ENCODE measurements around the gene PARPBP.
"Not testable (repeated sequence)": the region's sequence is repeated elsewhere in the genome, so short reads cannot be mapped to it uniquely, and the experiment has no call there.

The PARPBP gene

DNA sequence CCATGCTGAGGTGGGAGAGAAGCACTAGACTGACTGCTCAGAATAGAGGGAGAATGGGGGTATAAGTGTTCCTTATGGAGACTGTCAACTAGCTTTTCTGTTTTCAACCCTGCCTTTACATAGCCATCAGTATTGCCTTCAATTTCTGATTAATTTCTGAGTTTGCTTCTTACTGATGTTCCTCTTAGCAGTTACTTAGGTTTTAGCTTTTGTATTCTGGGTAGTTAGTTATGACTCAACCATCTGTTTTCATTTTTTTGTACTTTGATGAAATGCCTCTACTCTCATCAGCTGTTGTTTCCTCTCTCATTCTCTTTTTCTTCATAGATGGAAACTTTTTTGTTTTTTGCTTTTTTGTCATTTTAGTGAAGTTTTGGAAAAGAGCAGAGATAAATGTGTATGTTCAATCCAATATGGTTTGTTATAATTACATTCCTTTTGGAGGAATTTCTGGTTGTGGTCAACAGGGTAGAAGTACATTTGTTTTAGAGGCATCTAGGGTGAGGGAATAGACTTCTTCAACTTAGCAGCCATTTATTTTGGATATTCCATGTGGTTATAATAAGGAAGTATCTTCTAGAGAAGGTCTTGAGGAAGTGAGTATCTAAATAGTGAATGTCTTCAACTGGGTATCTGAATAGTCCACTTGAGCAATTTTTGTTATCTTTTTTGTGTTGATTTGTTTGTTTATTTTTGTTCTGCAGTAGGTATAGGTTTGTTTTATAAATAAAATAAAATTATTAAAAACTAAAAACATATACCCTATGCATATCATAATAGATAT lies 48.0 kb downstream of the PARPBP start:
- DNase-seq, result no peak

DNA sequence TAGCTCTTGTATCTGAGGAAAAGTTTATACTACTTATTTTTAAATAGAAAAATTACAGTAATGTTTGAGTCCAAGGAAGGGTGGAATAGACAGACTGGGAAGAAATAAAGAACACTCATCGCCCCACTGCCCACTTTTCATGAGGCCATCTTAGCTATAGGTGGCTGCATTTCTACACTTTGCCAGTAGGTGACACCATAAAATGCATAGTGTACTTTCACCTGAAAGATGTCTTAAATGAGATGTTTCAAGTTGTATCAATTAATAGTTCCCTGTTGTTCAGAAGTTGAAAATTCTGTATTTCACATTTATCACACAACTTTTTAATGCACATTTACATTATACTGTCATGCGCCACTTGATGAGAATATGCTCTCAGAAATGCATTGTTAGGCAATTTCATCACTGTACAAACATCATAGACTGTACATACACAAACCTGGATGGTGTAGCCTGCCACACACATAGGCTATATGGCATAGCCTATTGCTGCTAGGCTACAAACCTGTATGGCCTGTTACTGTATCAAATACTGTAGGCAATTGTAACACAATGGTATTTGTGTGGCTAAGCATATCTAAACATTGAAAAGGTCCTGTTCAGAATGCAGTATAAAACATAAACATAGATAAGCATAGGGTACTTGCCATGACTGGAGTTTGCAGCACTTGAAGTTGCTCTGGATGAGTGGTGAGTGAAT lies 50.1 kb downstream of the PARPBP start:
- DNase-seq, result no peak

DNA sequence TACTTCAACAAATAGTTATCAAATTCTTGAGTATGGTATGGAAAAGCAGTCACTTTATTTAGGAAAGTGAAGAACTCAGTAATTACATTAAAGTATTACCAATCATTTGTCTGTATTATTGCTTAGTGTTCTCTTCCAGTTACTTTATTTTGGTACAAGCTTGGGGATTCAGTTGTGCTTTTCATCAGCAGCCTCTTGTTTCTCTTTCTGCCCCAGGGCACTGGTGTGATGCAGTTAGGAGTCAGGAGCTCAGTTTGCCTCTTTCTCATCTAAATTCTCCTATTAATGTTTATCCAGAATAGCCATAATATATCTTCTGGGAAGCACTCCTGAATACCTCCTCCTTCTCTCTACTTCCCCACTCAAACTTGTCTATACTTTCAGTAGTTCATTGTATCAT lies 52.0 kb downstream of the PARPBP start:
- DNase-seq, result no peak

DNA sequence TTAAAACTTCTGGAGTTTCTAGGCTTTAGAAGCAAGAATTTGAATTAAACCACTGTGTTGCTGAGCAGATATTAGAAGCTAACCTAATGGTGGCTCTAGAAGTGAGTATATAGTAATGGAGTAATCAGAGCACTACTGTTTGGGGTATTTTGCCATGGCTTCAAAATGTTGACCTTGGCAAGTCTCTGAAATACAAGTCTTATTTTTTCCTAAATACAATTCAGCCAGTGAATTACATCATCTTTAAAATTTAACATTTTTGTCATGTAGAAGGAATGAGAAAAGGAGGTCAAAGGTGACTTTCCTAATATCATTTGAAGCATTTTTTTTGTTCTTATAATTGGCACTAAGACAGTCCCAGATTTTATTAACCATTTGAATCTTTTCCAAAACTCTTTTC lies 52.5 kb downstream of the PARPBP start:
- no peak for DNase-seq

DNA sequence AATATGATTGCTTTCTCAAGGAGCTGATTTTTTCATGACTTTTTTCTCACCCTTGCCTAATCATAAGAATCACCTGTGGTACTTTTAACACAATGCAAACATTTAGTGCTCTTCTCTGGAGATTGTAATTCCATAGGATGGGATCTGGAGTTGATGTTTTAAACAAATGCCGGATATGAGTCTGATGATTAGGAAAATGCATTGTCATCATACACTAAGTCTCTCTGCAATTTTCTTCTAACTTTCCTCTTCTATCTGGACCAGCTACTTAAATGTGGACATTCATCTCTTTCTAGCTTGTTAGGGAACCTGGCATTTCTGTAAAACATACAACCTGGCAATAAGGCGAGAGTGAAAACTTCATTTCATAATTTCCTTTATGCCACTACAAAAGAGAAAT lies 54.1 kb downstream of the PARPBP start:
- DNase-seq, result no peak

DNA sequence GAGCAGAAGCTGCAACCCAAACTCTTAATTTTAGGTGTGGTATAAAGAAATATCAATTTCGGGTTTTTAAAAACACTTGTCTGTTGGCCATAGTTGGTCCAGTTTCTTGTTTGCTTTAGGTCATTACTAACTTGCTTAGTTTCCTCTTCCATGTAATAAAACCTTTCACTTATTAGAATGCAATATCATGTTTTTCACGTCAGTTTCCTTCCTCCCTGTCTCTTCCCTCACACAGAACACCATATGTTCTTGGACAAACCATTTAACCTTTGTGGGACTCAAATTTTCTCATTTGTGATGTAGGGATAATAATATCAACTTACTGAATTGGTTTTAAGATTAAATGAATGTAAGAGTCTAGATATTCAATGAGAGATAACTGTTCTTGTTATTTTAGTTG lies 54.8 kb downstream of the PARPBP start:
- no peak for DNase-seq

DNA sequence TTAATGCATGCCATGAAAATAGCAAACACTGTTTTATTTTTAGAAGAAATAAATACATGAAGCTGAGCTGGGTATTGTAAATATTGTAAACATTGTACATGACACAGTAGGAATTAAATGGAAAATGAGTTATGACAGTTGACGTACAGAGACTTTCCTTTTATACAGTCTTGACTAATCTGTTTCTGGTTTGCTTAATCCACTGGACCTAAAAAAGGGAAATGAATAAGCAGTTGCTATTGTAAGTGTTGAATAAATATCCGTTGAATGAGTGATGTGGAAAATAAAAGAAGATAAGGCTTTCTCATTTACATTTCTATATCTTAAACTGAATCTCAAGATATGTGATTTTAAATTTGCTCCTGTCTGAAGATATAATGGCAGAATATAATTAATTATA lies 62.7 kb downstream of the PARPBP start:
- no peak for DNase-seq

DNA sequence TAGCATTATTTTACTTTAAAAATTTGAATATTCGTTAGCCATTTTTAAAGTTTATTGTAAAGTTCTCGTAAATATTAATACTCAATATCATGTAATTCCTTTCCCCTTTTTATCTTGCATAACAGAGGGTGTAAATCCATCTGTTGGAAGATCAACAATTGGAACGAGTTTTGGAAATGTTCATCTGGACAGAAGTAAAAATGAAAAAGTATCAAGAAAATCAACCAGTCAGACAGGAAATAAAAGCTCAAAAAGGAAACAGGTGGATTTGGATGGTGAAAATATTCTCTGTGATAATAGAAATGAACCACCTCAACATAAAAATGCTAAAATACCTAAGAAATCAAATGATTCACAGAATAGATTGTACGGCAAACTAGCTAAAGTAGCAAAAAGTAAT lies 75.8 kb downstream of the PARPBP start:
- no peak for DNase-seq

DNA sequence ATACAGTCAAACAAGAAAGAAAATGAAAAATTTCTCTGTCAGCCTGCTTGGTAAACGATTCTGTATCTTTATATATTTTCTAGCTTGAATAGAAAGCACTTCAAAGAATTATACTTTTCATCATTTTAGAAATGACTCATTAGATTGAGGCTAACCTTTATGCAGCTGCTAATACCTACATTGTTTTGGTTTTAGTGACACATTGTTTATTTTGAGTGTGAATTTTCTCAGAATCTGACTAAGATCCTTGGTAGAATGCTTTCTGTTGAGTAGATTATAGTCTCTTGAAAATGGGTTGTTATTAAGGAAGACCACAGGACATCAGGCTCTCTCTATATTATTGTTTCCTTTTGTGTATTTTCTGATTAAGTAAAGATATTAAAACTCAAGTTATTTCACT lies 77.8 kb downstream of the PARPBP start, which contains the start of gene PMCH:
TSS of gene PMCH (minus strand) at position 45 of the 400 bp plus-strand sequence. CDS start 63 bp downstream, outside the sequence.
- no peak for DNase-seq

DNA sequence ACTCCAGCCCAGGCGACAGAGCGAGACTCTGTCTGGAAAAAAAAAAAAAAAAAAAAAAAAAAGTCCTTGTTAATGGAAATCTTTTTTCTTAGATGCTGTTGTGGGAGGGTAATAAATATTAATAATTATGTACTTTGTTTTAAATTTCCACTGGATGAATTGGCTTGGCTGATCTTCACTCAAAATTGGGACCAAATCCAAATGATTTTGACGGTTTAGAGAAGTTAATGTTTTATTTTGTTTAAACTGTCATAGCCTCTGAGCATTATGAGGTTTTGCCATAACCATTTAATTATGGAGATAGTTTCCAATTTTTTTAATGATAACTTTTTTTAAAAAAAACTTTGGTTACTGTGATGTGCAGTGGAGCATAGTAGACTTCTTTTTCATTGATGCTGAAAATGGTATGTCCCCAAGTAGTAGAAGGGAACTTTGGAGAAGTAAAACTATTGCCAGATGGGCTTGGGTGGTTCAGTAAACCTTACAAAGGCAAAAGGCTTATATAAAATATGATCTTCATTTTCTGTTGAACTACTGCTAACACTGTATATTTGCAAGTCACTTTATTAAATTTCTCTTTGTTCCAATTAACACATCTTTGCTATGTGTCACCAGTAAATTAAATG lies 81.6 kb downstream of the PARPBP start:
- DNase-seq, result no peak

DNA sequence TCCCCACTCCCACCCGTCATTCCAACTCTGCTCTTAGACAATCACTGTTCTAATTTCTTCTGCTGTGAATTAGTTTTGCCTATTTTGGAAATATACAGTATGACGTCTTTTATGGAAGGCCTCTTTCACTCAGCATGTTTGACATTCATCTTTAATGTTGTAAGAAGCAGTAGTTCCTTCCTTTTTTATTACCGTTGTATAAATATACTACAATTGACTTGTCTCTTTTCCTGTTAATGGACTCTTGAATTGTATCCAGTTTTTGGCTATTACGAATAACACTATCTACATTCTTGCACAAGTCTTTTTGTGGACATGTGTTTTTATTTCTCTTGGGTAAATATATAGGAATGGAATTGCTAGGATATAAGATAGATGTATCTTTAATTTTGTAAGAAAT lies 82.6 kb downstream of the PARPBP start:
- DNase-seq, result no peak

DNA sequence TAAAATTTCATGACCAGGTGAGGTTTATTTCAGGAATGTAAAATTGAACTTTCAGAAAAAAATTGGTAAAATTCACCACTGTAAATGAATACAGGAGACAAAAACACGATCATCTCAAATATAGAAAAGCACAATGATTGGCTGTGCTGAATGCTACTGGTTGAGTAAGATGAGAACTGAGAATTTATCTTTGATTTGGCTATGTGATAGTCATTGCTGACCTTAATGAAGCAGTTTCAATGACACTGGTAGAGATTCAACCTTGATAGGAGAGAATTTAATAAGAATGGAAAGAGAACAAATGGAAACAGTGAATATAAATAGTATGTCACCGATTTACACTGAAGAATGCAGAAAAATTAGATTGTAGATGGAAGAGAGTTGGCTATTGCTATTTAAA lies 84.0 kb downstream of the PARPBP start:
- DNase-seq, result no peak

DNA sequence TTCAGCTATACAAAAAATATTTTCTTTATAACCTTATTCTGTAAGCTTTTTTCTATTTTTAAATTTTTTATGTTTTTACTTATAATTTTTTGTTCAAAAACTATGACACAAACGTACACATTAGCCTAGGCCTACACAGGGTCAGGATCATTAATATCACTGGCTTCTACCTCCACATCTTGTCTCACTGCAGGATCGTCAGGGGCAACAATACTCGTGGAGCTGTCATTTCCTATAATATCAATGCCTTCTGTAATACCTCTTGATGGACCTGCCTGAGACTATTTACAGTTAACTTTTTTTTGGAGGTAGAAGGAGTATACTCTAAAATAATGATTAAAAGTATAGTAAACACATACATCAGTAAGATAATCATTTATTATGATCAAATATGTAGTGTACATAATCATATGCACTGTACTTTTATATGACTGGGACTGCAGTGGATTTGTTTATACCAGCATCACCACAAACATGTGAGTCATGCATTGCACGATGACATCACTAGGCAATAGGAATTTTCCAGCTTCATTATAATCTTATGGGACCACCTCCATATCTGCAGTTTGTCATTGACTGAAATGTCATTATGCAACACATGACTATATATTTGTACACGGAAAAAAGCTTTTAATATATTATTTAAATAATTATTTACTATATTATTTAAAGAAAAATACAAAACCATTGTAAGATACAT lies 96.2 kb downstream of the PARPBP start:
- DNase-seq, result no peak

DNA sequence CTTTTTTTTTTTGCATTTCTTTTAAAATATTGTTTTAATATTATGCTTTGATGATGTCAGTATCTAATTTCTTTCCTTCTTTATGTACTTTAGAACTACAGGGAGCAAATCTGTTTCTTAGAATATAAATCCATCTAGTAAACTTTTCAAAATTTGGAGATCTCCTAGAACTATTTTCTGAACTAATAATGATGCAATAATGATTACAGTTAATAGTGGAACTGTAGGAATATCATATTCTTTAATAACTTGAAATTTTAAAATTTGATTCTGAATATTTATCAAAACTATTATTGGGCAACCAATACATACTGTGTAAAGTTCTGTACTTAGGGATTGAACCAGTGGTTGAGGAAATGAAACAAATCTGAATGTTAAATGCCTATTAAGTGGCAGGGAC lies 100.8 kb downstream of the PARPBP start:
- DNase-seq, result no peak

DNA sequence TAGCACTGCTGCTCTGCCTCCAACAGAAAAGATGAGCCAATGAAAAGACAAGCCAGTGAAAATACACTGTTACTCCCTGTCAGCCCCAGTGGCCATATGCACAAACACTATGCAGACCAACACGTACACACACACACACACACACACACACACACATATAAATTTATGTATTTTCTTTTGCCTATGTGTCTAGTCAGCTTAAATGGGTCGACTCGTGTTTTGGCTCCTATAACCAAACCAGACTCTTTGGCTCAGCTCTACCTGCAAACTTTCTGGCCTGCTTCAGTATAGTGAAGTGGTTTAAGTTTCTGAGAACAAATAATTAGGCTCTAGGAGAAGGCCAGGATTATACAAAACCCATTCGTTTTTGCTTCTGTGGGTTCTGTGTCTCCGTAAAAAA lies 108.0 kb downstream of the PARPBP start:
- DNase-seq, result no peak

DNA sequence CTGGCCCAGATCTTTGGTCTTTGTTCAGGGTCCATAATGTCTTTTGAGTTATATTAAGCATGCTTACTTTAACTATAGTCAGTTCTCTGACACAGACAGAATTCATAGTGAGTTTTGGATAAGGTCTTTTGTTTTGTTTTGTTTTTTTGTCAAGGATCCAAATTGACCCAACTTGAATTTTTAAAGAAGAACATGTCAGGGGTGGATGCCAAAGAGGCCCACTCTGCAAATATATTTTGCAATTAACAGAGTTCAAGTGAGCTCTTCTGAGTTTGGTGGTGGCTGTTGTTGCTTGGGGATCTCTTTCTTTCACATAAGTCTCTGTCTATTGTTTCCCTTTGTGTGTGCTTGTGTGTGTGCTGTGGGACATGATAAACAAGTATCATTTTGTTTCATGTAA lies 112.1 kb downstream of the PARPBP start:
- no peak for DNase-seq

DNA sequence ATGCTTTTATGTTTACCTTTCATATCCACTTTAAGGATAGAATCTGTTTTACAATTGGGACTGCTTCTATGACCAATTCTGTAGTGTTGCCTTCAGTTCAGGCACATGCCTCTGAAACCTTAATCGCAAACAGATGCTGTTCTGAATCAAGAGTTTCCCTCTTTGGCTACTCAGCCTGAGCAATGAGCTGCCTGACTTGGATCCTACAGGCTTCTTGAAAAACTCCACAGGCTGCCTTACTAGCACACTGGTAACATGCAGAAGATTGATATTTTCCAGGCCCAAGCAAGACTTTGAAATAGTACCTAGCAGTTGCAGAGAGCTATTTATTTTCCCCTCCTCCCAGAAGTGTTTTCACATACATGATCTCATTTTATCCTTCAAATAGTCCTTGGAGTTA lies 112.5 kb downstream of the PARPBP start:
- DNase-seq, result no peak

DNA sequence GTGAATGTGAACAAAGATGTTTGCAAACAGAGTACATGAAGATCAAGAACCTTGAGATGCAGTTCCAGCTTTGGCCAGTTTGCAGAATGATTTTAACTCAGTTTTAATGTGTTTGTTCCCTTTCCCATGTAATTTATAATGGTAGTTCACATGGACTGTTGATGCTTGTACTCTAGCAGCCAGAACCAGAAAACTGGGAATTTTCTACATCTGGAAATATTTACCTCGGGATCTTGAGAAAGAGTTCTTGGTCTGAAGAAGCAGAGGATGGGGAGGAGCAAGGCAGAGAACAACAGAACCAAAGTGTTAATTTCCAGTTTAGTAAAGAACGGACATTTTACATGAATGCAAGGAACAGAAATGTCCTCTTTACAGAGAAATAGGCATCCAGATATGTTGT lies 114.6 kb downstream of the PARPBP start:
- DNase-seq, result no peak

DNA sequence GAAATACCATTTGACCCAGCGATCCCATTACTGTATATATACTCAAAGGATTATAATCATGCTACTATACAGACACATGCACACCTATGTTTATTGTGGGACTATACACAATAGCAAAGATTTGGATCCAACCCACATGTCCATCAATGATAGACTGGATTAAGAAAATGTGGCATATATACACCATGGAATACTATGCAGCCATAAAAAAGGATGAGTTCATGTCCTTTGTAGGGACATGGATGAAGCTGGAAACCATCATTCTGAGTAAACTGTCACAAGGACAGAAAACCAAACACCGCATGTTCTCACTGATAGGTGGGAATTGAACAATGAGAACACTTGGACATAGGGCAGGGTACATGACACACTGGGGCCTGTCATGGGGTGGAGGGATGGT lies 120.9 kb downstream of the PARPBP start:
- not testable (repeated sequence) for DNase-seq

All from NCI-H2171 (cell line).